ENCODE measurements around the gene RGS1.
A peak's percentile ranks its signal among the peaks of the same experiment; 100 is the strongest.

The RGS1 gene

GRCh38 chr1:192576190-192577144 is 894 bp downstream of the RGS1 start:
- DNase-seq, result no peak
- Histone ChIP-seq H3K27ac (ENCODE audit: low read length) (peak overlapping the region; percentile 83), H2AFZ (ENCODE audit: low read length) (no peak overlapping the region), H3F3A (ENCODE audit: insufficient read depth, low read length) (peaks cover 61% of the 10 kb centered on the region), H3K9me2 (replicated peaks; ENCODE audit: insufficient read depth, low read length) (no peaks in the 10 kb centered on the region), H3K4me1 (ENCODE audit: low read length) (peaks cover 29% of the 10 kb centered on the region), H3K9ac (ENCODE audit: low read length) (peak overlapping the region; percentile 91), H3K4me2 (ENCODE audit: low read depth, low read length) (peak overlapping the region; percentile 74), H4K20me1 (ENCODE audit: insufficient read depth, low read length) (no peaks in the 10 kb centered on the region), H3K27me3 (replicated peaks; ENCODE audit: insufficient read depth, low read length) (no peaks in the 10 kb centered on the region), H3K9me3 (replicated peaks; ENCODE audit: insufficient read depth, low read length) (no peaks in the 10 kb centered on the region), H3K79me2 (ENCODE audit: low read length) (peaks cover 41% of the 10 kb centered on the region), H3K36me3 (replicated peaks; ENCODE audit: insufficient read depth, low read length) (no peaks in the 10 kb centered on the region; the same call in 1 of the 2 replicates), H3K4me3 (ENCODE audit: low read length) (peak overlapping the region; percentile 72)
- TF ChIP-seq EZH2 (optimal IDR thresholded peaks at IDR 0.05; ENCODE audit: low read depth, low read length), result no peak
- TF ChIP-seq, protein P1, sequence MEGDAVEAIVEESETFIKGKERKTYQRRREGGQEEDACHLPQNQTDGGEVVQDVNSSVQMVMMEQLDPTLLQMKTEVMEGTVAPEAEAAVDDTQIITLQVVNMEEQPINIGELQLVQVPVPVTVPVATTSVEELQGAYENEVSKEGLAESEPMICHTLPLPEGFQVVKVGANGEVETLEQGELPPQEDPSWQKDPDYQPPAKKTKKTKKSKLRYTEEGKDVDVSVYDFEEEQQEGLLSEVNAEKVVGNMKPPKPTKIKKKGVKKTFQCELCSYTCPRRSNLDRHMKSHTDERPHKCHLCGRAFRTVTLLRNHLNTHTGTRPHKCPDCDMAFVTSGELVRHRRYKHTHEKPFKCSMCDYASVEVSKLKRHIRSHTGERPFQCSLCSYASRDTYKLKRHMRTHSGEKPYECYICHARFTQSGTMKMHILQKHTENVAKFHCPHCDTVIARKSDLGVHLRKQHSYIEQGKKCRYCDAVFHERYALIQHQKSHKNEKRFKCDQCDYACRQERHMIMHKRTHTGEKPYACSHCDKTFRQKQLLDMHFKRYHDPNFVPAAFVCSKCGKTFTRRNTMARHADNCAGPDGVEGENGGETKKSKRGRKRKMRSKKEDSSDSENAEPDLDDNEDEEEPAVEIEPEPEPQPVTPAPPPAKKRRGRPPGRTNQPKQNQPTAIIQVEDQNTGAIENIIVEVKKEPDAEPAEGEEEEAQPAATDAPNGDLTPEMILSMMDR (IDR thresholded peaks at IDR 0.05; ENCODE audit: low read length), result no peak
- no peak for TF ChIP-seq EZH2phosphoT487 (IDR thresholded peaks at IDR 0.05; ENCODE audit: low read length)

- peak overlapping the region; percentile 72 for H3K4me3 ChIP-seq (ENCODE audit: low read length)
- peak overlapping the region; percentile 74 for H3K4me2 ChIP-seq (ENCODE audit: low read depth, low read length)
- no peak overlapping the region for H2AFZ ChIP-seq (ENCODE audit: low read length)
- no peaks in the 10 kb centered on the region for H3K9me2 ChIP-seq (replicated peaks; ENCODE audit: insufficient read depth, low read length)
- no peaks in the 10 kb centered on the region for H3K9me3 ChIP-seq (replicated peaks; ENCODE audit: insufficient read depth, low read length)
- H3K79me2 ChIP-seq (ENCODE audit: low read length), result peaks cover 41% of the 10 kb centered on the region
- H3K27me3 ChIP-seq (replicated peaks; ENCODE audit: insufficient read depth, low read length), result no peaks in the 10 kb centered on the region
- no peak for TF ChIP-seq EZH2 (optimal IDR thresholded peaks at IDR 0.05; ENCODE audit: low read depth, low read length)
- TF ChIP-seq, protein P1 (IDR thresholded peaks at IDR 0.05; ENCODE audit: low read length), result no peak
- TF ChIP-seq EZH2phosphoT487 (IDR thresholded peaks at IDR 0.05; ENCODE audit: low read length), result no peak
- peak overlapping the region; percentile 91 for H3K9ac ChIP-seq (ENCODE audit: low read length)
- H3F3A ChIP-seq (ENCODE audit: insufficient read depth, low read length), result peaks cover 63% of the 10 kb centered on the region
- no peaks in the 10 kb centered on the region; the same call in 1 of the 2 replicates for H3K36me3 ChIP-seq (replicated peaks; ENCODE audit: insufficient read depth, low read length)
- no peak for DNase-seq
- no peaks in the 10 kb centered on the region for H4K20me1 ChIP-seq (ENCODE audit: insufficient read depth, low read length)
- peaks cover 19% of the 10 kb centered on the region for H3K4me1 ChIP-seq (ENCODE audit: low read length)
- peak overlapping the region; percentile 83 for H3K27ac ChIP-seq (ENCODE audit: low read length)
Observed at GRCh38 chr1:192577145-192578140, 1.9 kb downstream of the RGS1 start.

- H3K4me2 ChIP-seq (ENCODE audit: low read depth, low read length), result peak overlapping the region; percentile 74
- peak overlapping the region; percentile 83 for H3K27ac ChIP-seq (ENCODE audit: low read length)
- peaks cover 18% of the 10 kb centered on the region for H3K4me1 ChIP-seq (ENCODE audit: low read length)
Observed at GRCh38 chr1:192578144-192578909, 2.8 kb downstream of the RGS1 start.

More at GRCh38 chr1:192578144-192578909, 2.8 kb downstream of the RGS1 start:
- H3K9me2 ChIP-seq (replicated peaks; ENCODE audit: insufficient read depth, low read length), result no peaks in the 10 kb centered on the region
- peaks cover 63% of the 10 kb centered on the region for H3F3A ChIP-seq (ENCODE audit: insufficient read depth, low read length)
- peak overlapping the region; percentile 91 for H3K9ac ChIP-seq (ENCODE audit: low read length)
- TF ChIP-seq, protein P1 (IDR thresholded peaks at IDR 0.05; ENCODE audit: low read length), result no peak
- TF ChIP-seq EZH2phosphoT487 (IDR thresholded peaks at IDR 0.05; ENCODE audit: low read length) (no peak), EZH2 (optimal IDR thresholded peaks at IDR 0.05; ENCODE audit: low read depth, low read length) (no peak)
- no peaks in the 10 kb centered on the region; the same call in 1 of the 2 replicates for H3K36me3 ChIP-seq (replicated peaks; ENCODE audit: insufficient read depth, low read length)
- H2AFZ ChIP-seq (ENCODE audit: low read length), result no peak overlapping the region
- H3K27me3 ChIP-seq (replicated peaks; ENCODE audit: insufficient read depth, low read length), result no peaks in the 10 kb centered on the region
- no peaks in the 10 kb centered on the region for H3K9me3 ChIP-seq (replicated peaks; ENCODE audit: insufficient read depth, low read length)
- peak overlapping the region; percentile 72 for H3K4me3 ChIP-seq (ENCODE audit: low read length)
- DNase-seq, result no peak
- H3K79me2 ChIP-seq (ENCODE audit: low read length), result peaks cover 41% of the 10 kb centered on the region
- H4K20me1 ChIP-seq (ENCODE audit: insufficient read depth, low read length), result no peaks in the 10 kb centered on the region
